ENCODE measurements around the gene BUD31. TPM values are rescaled to one million over a fixed set of nuclear protein-coding genes. Genes with fewer than 3 reads are reported as not detected.
"Not testable (repeated sequence)": the region's sequence is repeated elsewhere in the genome, so short reads cannot be mapped to it uniquely, and the experiment has no call there.

The BUD31 gene
- total RNA-seq, 2 experiments from 2014 or later = 101 to 110 TPM

DNA sequence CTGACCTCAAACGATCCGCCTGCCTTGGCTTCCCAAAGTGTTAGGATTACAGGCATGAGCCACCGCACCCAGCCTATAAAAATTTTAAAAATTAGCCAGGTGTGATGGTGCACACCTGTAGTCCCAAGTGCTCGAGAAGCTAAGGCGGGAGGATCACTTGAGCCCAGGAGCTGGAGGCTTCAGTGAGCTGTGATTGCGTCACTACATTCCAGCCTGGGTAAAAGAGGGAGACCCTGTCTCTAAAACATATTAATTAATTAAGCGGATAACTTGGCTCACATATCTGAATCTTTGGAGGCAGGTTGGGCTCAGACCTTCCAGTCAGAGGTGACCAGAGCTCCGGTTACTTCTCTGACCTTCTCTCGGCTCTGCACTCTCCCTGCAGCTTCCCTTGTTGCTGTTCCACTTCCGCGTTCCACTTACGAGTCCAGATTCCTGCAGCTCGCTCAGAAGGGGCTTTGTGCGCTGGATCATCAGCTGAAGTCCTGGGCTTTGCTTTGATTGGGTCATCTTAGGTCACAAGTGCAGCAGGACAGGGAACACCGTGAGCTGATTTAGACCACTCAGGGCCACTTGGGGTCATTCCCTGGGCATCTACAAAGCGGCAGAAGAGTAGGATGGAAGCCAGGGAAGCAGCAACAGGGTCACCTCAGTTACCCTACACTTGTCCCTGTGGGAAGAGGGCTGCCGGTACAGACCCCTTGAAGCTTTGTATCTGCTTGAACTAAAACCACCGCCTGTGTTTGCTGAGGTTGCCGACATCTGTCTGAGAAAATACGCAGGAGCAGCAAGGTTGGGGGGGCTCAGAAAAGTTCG, 36.3 kb upstream of the BUD31 start:
- no peak for ATAC-seq
- no peak for DNase-seq
- H3K9me3 Mint-ChIP-seq (ENCODE audit: insufficient read depth) = no peaks in the 10 kb centered on the region
- peak overlapping the region; percentile 43 for H3K27ac Mint-ChIP-seq
- ChIA-PET CTCF (interaction anchor here (1.1 to 1.6 kb wide), 2 partner anchors 14 to 41 kb away, joined by 3 to 6 read pairs; no protein-coding TSS in a partner anchor), POLR2A (interaction anchor here (6.7 kb wide), 1 partner anchor 35 kb away, joined by 53 read pairs; the partner anchor contains the start of genes BUD31 and PDAP1)
- H3K4me1 Mint-ChIP-seq (ENCODE audit: low read depth) = peaks cover 47% of the 10 kb centered on the region
- H3K4me3 Mint-ChIP-seq = peak overlapping the region; percentile 78
- peaks cover 21% of the 10 kb centered on the region for H3K36me3 Mint-ChIP-seq (ENCODE audit: low read depth)
- H3K27me3 Mint-ChIP-seq (ENCODE audit: low read depth) = no peaks in the 10 kb centered on the region

DNA sequence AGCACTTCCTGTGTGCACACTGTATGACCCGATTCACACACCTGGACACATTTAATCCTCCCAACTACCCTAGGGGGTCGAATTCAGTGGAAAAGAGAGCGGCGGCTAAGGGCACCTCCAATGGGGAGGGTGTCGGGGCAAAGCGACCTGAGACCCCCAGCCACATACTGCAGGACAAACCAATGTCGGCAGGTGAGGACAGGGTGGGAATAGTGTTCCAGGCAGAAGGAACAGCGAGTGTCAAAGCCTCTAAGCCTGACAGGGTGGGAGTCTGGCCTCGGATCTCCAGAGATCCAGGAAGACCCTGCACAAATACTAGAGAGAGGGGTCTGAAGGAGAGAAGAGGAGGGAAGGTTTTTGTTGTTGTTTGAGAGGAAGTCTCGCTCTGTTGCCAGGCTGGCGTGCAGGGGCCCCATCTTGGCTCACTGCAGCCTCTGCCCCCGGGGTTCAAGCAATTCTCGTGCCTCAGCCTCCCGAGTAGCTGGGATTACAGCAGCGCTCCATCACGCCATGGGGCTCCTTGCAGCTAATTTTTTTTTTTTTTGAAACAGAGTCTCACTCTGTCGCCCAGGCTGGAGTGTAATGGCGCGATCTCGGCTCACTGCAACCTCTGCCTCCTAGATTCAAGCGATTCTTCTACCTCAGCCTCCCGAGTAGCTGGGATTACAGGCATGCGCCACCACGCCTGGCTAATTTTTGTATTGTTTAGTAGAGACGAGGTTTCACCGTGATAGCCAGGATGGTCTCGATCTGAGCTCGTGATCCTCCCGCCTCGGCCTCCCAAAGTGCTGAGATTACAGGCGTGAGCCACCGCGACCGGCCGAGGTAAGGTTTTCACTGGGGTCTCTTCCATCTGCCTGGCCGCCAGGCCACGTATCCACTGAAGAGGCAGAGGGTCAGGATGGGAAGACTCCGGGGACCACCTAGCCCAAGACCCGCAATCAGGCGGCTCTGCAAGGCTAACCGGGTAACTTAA, 35.4 kb upstream of the BUD31 start:
- DNase-seq (no peak), ATAC-seq (no peak)
- ChIA-PET CTCF (interaction anchor here (1.0 to 1.6 kb wide), 4 partner anchors 8 to 42 kb away, joined by 3 to 6 read pairs (median 4); no protein-coding TSS in a partner anchor), POLR2A (interaction anchor here (6.7 kb wide), 1 partner anchor 35 kb away, joined by 53 read pairs; the partner anchor contains the start of genes BUD31 and PDAP1)
- Mint-ChIP-seq H3K4me3 (peak overlapping the region; percentile 78), H3K36me3 (ENCODE audit: low read depth) (peaks cover 28% of the 10 kb centered on the region), H3K27ac (peak overlapping the region; percentile 74), H3K27me3 (ENCODE audit: low read depth) (no peaks in the 10 kb centered on the region), H3K4me1 (ENCODE audit: low read depth) (peaks cover 55% of the 10 kb centered on the region), H3K9me3 (ENCODE audit: insufficient read depth) (no peaks in the 10 kb centered on the region)

DNA sequence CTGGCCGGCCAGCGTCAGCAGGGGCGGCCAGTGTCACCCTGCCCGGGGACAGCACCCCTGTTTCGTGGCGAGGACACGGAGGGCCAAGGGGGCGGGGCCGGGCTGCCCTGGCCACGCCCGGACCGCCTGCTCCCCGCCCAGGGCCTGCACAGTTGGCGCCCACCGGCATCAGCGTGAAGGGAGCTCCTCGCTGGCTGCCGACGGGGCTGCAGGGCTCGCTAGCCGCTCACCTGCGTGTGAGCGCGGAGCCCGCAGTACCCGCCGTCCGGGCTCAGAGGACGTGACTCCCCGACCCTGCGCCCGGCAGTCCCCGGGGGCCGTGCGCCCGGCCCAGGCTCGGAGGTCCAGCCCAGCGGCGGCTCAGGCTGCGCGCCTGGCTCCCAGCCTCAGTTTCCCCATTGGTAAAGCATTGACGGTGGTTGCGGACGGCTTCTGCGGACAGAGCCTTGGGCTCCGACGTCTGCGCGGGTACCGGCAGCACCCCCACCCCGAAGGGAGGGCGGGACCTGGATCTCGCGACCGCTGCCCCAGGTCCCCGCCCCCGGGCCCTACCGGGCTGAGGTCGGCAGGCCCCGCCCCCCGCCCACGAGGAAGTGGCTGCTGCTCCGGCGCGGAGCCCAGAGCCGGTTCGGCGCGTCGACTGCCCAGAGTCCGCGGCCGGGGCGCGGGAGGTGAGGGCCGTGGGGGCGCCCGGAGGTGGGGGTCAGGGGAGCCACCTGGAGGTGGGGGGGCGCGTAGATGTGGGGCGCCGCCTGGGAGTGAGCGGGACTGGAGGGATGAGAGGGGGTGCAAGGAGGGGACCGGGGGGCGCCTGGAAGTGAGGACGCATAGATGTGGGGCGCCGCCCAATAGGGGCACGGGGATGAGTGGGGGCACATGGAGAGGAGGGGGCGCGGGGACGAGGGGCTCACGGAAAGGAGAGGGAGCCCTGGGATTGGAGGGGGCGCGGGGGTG, 34.4 kb upstream of the BUD31 start, which contains the start of gene ARPC1B:
Gene ARPC1B, plus strand, starts transcription at position 620 of the 954 bp plus-strand sequence. CDS start 10,985 bp downstream, outside the sequence.
- ATAC-seq (peak; percentile 71), DNase-seq (peak; percentile 86)
- ChIA-PET CTCF (interaction anchor here (1.0 to 1.1 kb wide), 2 partner anchors 9 to 10 kb away, joined by 4 read pairs; no protein-coding TSS in a partner anchor), POLR2A (interaction anchor here (0.5 to 6.7 kb wide), 5 partner anchors 12 to 184 kb away, joined by 3 to 53 read pairs (median 3); partner anchors contain the start of genes BUD31, PDAP1 and ZNF655)
- peaks cover 54% of the 10 kb centered on the region for H3K4me1 Mint-ChIP-seq (ENCODE audit: low read depth)
- H3K4me3 Mint-ChIP-seq = peak within 1 kb of the TSS; percentile 78
- peaks cover 27% of the 10 kb centered on the region for H3K36me3 Mint-ChIP-seq (ENCODE audit: low read depth)
- H3K27ac Mint-ChIP-seq = peak within 1 kb of the TSS; percentile 83
- no peaks in the 10 kb centered on the region for H3K27me3 Mint-ChIP-seq (ENCODE audit: low read depth)
- H3K9me3 Mint-ChIP-seq (ENCODE audit: insufficient read depth) = no peaks in the 10 kb centered on the region

DNA sequence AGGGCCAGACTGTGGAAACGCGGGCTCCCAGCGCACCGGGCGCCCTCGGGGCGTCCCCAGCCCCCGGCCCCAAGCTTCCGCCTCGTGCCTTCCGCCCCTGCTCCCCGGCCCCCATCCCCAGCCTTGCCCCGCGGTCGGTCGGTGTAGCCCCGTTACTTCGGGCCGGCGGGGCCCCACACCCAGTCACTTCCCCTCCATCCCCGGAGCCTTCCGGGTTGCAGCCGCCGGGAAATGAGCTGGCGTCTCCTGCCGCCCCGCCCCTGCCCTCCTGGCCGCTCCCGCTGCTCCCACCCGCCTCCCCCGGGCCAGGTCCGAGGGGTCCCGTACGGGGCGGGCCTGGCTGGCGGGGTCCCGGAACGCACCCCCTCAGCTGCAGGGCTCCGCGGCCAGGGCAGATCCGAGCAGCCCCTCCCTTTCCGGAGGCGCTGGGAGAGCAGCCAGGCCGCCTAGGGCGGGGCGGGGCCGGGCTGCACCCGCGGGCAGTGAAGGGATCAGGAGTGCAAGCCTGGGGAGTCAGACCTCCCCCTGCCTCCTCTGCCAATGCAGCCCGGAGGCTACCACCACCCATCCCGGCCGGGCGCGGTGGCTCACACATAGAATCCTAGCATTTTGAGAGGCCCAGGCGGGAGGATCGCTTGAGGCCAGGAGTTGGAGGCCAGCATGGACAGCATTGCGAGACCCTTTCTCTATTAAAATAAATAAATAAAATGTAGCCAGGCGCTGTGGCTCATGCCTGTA, 33.5 kb upstream of the BUD31 start:
- Mint-ChIP-seq H3K4me1 (ENCODE audit: low read depth) (peaks cover 53% of the 10 kb centered on the region), H3K9me3 (ENCODE audit: insufficient read depth) (no peaks in the 10 kb centered on the region), H3K36me3 (ENCODE audit: low read depth) (peaks cover 31% of the 10 kb centered on the region), H3K4me3 (peak overlapping the region; percentile 78), H3K27ac (peak overlapping the region; percentile 83), H3K27me3 (ENCODE audit: low read depth) (no peaks in the 10 kb centered on the region)
- DNase-seq (peak; percentile 74), ATAC-seq (peak; percentile 65)
- CTCF ChIA-PET = interaction anchor here (1.2 kb wide), 1 partner anchor 32 kb away, joined by 3 read pairs; no protein-coding TSS in a partner anchor
- POLR2A ChIA-PET = interaction anchor here (0.5 to 6.7 kb wide), 9 partner anchors 11 to 185 kb away, joined by 3 to 53 read pairs (median 3); partner anchors contain the start of genes ARPC1A, BUD31, PDAP1 and ZNF394

DNA sequence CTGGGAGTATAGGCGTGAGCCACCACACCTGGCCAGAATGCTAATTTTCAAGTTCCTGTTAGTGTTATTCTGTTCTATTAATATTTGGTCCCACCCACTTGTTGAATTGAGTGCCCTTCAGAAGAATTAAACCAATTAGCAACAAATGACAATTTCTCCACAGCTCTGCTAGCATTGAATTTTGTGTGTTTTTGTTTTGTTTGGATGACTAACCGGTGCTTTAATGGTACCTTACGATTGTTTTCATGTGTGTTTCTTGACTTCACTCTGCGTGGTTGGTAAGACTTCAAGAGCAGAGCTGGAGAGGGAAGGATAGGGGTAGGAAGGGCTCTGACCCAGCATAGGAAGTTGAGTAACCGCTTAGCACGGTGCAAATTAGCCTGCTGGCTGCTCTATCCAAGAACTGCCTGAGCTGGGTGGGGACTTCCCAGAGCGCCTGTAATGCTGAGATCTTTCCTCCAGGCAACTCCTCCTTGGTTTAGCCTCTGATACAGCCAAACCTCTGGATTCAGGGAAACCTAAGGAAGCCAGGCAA, 29.7 kb upstream of the BUD31 start:
- ChIA-PET POLR2A (interaction anchor here (1.3 to 2.8 kb wide), 2 partner anchors 29 to 54 kb away, joined by 3 to 34 read pairs; partner anchors contain the start of genes ARPC1A, BUD31 and PDAP1), CTCF (interaction anchor here (1.0 to 1.2 kb wide), 2 partner anchors 22 to 29 kb away, joined by 3 to 4 read pairs; no protein-coding TSS in a partner anchor)
- Mint-ChIP-seq H3K27ac (peak overlapping the region; percentile 93), H3K36me3 (ENCODE audit: low read depth) (peaks cover 53% of the 10 kb centered on the region), H3K27me3 (ENCODE audit: low read depth) (no peaks in the 10 kb centered on the region), H3K4me1 (ENCODE audit: low read depth) (peaks cover 66% of the 10 kb centered on the region), H3K4me3 (peak overlapping the region; percentile 74), H3K9me3 (ENCODE audit: insufficient read depth) (no peaks in the 10 kb centered on the region)
- DNase-seq (peak; percentile 60), ATAC-seq (no peak)

DNA sequence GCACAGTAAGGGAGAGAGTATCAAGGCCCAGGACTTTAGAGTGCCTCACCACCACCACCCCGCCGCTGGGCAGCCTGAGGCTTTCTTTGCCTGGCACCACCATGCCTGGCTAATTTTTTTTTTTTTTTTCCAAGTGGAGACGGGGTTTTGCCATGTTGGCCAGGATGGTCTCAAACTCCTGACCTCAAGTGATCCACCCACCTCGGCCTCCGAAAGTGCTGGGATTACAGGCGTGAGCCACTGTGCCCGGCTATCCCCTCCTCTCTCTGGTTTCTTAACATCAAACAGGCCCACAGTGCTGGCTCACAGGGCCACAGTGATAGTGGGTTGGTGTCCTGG, 29.1 kb upstream of the BUD31 start:
- peaks cover 57% of the 10 kb centered on the region for H3K36me3 Mint-ChIP-seq (ENCODE audit: low read depth)
- H3K4me1 Mint-ChIP-seq (ENCODE audit: low read depth) = peaks cover 71% of the 10 kb centered on the region

DNA sequence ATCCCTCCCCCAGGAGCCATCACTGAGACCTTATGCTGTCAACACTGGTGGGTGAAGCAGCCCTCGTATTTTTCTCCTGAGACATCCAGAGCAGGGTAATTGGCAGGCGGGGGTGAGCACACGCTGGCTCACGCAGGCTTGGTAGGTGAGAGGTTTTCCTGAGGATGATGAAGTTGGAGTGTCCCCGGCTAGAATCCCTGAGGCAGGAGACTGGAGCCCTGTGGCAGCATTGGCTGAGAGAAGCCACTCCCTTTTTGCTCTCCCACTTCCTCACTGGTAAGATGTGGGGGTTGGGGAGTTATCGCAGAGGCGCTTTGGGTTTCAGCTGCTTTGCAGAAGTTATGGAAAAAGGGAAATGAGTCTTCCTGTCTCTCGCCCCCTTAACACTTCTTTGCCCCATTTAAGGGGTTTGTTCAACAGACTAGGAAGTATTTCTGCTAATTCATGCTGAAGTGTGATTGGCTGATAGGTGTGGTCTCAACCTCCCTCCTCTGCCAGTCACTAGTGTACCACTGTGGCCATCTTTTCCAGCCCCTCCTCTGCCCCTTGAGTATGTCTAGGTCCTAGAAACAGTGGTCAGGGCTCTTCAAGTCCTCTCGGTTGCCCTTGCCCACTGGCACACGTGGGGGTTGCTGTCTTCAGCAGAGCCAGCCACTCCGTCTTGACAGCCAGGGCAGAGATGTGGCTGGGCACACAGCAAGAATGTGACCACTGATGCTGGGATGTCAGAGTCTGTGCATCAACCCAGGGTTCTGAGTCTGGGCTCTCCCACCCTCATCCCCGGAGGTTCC, 28.5 kb upstream of the BUD31 start:
- H3K36me3 Mint-ChIP-seq (ENCODE audit: low read depth) = peaks cover 57% of the 10 kb centered on the region
- H3K4me1 Mint-ChIP-seq (ENCODE audit: low read depth) = peaks cover 71% of the 10 kb centered on the region
- CTCF ChIA-PET = interaction anchor here (1.0 kb wide), 2 partner anchors 29 to 105 kb away, joined by 3 to 4 read pairs; partner anchors contain the start of gene BUD31
- H3K9me3 Mint-ChIP-seq (ENCODE audit: insufficient read depth) = no peaks in the 10 kb centered on the region
- DNase-seq (peak; percentile 49), ATAC-seq (peak; percentile 28)
- peak overlapping the region; percentile 74 for H3K4me3 Mint-ChIP-seq
- POLR2A ChIA-PET = interaction anchor here (0.5 to 2.8 kb wide), 9 partner anchors 10 to 172 kb away, joined by 3 to 34 read pairs (median 3); partner anchors contain the start of genes ARPC1A, BUD31 and PDAP1
- no peaks in the 10 kb centered on the region for H3K27me3 Mint-ChIP-seq (ENCODE audit: low read depth)
- H3K27ac Mint-ChIP-seq = peak overlapping the region; percentile 93

More for the DNA sequence above, 29.1 kb upstream of the BUD31 start:
- H3K9me3 Mint-ChIP-seq (ENCODE audit: insufficient read depth); H3K27me3 Mint-ChIP-seq (ENCODE audit: low read depth); DNase-seq; ATAC-seq: not testable (repeated sequence)
- CTCF ChIA-PET = interaction anchor here (1.0 to 1.2 kb wide), 2 partner anchors 21 to 28 kb away, joined by 3 to 4 read pairs; no protein-coding TSS in a partner anchor
- POLR2A ChIA-PET = interaction anchor here (1.3 to 2.8 kb wide), 3 partner anchors 14 to 54 kb away, joined by 3 to 34 read pairs (median 10); partner anchors contain the start of genes ARPC1A, BUD31 and PDAP1
- Mint-ChIP-seq H3K4me3 (peak overlapping the region; percentile 74), H3K27ac (peak overlapping the region; percentile 93)

DNA sequence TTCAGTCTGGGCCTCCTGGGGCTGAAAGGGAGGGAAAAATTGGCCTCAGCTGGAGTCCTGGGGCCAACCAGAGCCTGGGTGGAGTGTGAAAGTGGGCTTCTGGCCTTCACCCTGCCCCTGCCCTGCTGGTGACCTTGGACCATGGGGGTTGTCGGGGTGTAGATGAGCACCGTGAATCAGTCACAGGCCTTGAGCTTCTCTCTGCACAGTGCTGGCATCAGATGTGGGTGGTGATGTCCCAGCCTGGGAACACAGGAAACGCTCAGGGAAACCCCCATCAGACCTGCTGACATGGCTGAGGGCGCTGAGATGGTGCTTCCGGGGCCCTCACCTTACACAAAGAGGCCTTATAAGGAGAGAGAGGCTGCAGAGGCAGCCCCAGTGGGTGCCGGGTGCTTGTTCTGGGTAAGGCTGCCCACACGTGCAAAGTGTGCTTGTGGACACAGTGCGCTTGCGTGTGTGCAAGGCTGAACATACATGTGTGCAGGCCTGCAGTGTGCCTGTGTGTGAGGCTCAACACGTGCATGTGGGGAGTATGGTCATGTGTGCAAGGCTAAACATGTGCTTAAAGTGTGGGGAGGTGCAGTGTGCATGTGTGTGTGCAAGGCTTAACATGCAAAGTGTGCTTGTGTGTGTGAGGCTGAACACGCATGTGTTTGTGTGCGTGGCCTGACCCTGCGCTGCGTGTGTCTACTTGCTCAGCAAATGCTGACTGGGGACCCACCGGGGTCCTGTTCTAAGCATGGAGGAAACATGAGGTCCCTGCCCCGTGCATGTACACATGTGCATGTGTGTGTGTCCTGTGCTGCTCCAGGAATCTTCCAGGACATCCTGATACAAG, 27.7 kb upstream of the BUD31 start:
- ChIA-PET CTCF (interaction anchor here (0.6 to 1.0 kb wide), 3 partner anchors 15 to 106 kb away, joined by 3 to 4 read pairs (median 4); partner anchors contain the start of gene BUD31), POLR2A (interaction anchor here (0.5 to 2.8 kb wide), 8 partner anchors 9 to 171 kb away, joined by 3 to 34 read pairs (median 4); partner anchors contain the start of genes BUD31 and PDAP1)
- Mint-ChIP-seq H3K9me3 (ENCODE audit: insufficient read depth) (no peaks in the 10 kb centered on the region), H3K27me3 (ENCODE audit: low read depth) (no peaks in the 10 kb centered on the region), H3K4me3 (peak overlapping the region; percentile 74), H3K4me1 (ENCODE audit: low read depth) (peaks cover 74% of the 10 kb centered on the region), H3K36me3 (ENCODE audit: low read depth) (peaks cover 65% of the 10 kb centered on the region), H3K27ac (peak overlapping the region; percentile 93)
- DNase-seq (peak; percentile 95), ATAC-seq (peak; percentile 91)

All from activated CD8-positive, alpha-beta T cell treated with anti-CD3 and anti-CD28 coated beads, Interleukin-2, amount 10 ng/mL, durations not matched to agents 7 days and 5 days (primary cell).